HG03039 (cell line): Measurements from ENCODE around the gene GIPR.
"Not testable (repeated sequence)": the region's sequence is repeated elsewhere in the genome, so short reads cannot be mapped to it uniquely, and the experiment has no call there.

Experiments
- ATAC-seq: cut with Tn5 transposase; IDR thresholded peaks from one replicate; pipeline ENCODE4 v1.9.1; 2021; ENCODE audit warnings: mild to moderate bottlenecking, moderate library complexity; ENCODE audit not compliant: unreplicated experiment

GIPR gene

GRCh38 chr19:45728683-45729082 lies 60.7 kb downstream of the GIPR start:
- not testable (repeated sequence) for ATAC-seq

DNA sequence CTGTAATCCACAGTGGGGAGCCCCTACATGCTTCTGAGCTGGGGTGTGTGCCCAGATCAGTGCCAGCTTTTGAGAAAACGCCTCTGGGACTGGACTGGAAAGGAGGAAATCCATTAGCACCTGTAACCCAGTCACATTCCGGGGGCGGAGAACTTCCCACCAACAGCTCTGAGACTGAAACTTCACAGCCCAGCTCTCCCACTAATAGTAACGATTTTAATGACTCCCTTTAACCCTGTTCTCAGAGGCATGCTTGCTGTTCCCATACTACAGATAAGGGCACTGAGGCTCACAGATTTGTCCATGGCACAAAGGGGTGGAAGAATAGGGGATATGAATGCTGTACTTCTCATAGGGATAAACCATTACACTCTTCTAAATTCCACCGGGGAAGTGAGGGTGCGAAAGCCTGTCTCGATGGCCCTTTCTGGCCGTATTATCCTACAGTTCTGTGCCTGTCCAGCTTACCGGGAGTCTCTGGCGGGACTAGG lies 61.8 kb downstream of the GIPR start:
- ATAC-seq = no peak

GRCh38 chr19:45730368-45731288 lies 62.6 kb downstream of the GIPR start, which contains the start of gene FBXO46:
FBXO46 (minus strand) TSS chr19:45730896; CDS start chr19:45713495, 17,401 bp downstream.
- ATAC-seq = peak; percentile 86
